Right cardiac atrium (tissue), 5 donors: ENCODE results near the gene CD2. TPM values are rescaled to one million over a fixed set of nuclear protein-coding genes. Genes with fewer than 3 reads are reported as not detected.

Experiments
- ATAC-seq, 2 donors: fragments of 200-7000 bp; cut with Tn5 transposase; one replicate each; pipeline versions ENCODE4 v1.8.0 to v1.9.1; 2020; ENCODE audit warnings: moderate library complexity in 2 of 2, mild to moderate bottlenecking in 1 of 2
- DNase-seq, 3 donors: peaks; one replicate each; pipeline ENCODE4 v3.0.0-alpha.2; 2020
- H3K27ac ChIP-seq: one replicate; pipeline ENCODE4 v1.5.1; 2013; ENCODE audit warnings: mild to moderate bottlenecking, low read length, control low read depth, moderate library complexity
- H3K27me3 ChIP-seq: one replicate; pipeline ENCODE4 v1.6.1; 2013; ENCODE audit not compliant: control insufficient read depth, insufficient read depth
- H3K4me1 ChIP-seq: one replicate; pipeline ENCODE4 v1.6.1; 2013; ENCODE audit warnings: low read length; ENCODE audit not compliant: control insufficient read depth, insufficient read depth
- H3K4me3 ChIP-seq: one replicate; pipeline ENCODE4 v1.5.1; 2013; ENCODE audit warnings: low read length, control low read depth
- H3K9me3 ChIP-seq: one replicate; pipeline ENCODE4 v1.6.1; 2013; ENCODE audit warnings: low read length; ENCODE audit not compliant: control insufficient read depth
- WGBS: extraction: QIAGEN DNeasy Blood & Tissue Kit; methylation state at CpG from one replicate; pipeline ENCODE4 v1.1.7; 2013; 5-methylcytosine and 5-hydroxymethylcytosine counted together
- intact Hi-C, 4 donors: fragments of 100-400 bp; cut with DNase I; formaldehyde crosslinking; loops; one replicate each; pipeline versions ENCODE4 v1.11.0 to v1.14.0; 2022 to 2023
- polyA plus RNA-seq: library from polyadenylated mRNA; stranded (reverse); fragments of 200-250 nt; gene quantifications from one replicate; pipeline ENCODE4 v1.2.3, GENCODE V29; 2013
- total RNA-seq, 4 donors: library from RNA; stranded (reverse); fragmentation: NEBNext Ultra II Directional; extraction: Animal tissue kit (Norgen Biotek cat#: 25700); gene quantifications; one replicate each; pipeline ENCODE4 v1.2.1, GENCODE V29; 2021
- donor health status: healthy with polysubstance abuse.
- donor health status: DM: no; HTN: yes; CAD: no.
- donor health status: DM: no; HTN: no; CAD: no.
- donor health status: DM: no; HTN: yes; CAD: no; lungs with severe emphysema.
- donor health status: DM: yes; HTN: yes; CAD: no.

The CD2 gene
- total and polyA plus RNA-seq, 5 donors = 0.59 to 2.6 (median 0.96) TPM

GRCh38 chr1:116791727-116792126 is 37.5 kb downstream of the CD2 start:
- Histone ChIP-seq H3K27ac (no peak overlapping the region), H3K4me3 (no peak overlapping the region), H3K4me1 (no peaks in the 10 kb centered on the region), H3K9me3 (no peaks in the 10 kb centered on the region), H3K27me3 (no peaks in the 10 kb centered on the region)
- no peak for ATAC-seq
- DNase-seq = no peak
- intact Hi-C loops = no loop called here

- Histone ChIP-seq H3K4me3 (no peak overlapping the region), H3K9me3 (no peaks in the 10 kb centered on the region), H3K4me1 (no peaks in the 10 kb centered on the region), H3K27me3 (no peaks in the 10 kb centered on the region), H3K27ac (no peak overlapping the region)
- WGBS = 67% methylated on average over 2 of the region's 2 CpGs
- intact Hi-C loops = no loop called here
- no peak for ATAC-seq
- DNase-seq = no peak
Observed at GRCh38 chr1:116793357-116793935, 39.2 kb downstream of the CD2 start.

GRCh38 chr1:116794371-116794770 is 40.1 kb downstream of the CD2 start:
- 82% methylated on average over 5 of the region's 5 CpGs for WGBS
- H3K9me3 ChIP-seq = no peaks in the 10 kb centered on the region
- ATAC-seq = no peak
- no peak overlapping the region for H3K4me3 ChIP-seq
- H3K4me1 ChIP-seq = no peaks in the 10 kb centered on the region
- no peaks in the 10 kb centered on the region for H3K27me3 ChIP-seq
- no peak overlapping the region for H3K27ac ChIP-seq
- DNase-seq = no peak
- intact Hi-C loops = no loop called here

- ATAC-seq (no peak), DNase-seq (no peak)
- Histone ChIP-seq H3K9me3 (no peaks in the 10 kb centered on the region), H3K4me1 (no peaks in the 10 kb centered on the region), H3K27me3 (no peaks in the 10 kb centered on the region), H3K27ac (no peak overlapping the region), H3K4me3 (no peak overlapping the region)
- intact Hi-C loops = no loop called here
- WGBS = 86% methylated on average over 4 of the region's 4 CpGs
Observed at GRCh38 chr1:116794804-116795481, 40.7 kb downstream of the CD2 start.

GRCh38 chr1:116795482-116795829 is 41.2 kb downstream of the CD2 start:
- WGBS = 98% methylated on average over 3 of the region's 3 CpGs
- no peak overlapping the region for H3K4me3 ChIP-seq
- intact Hi-C loops = no loop called here
- no peaks in the 10 kb centered on the region for H3K27me3 ChIP-seq
- H3K27ac ChIP-seq = no peak overlapping the region
- H3K9me3 ChIP-seq = no peaks in the 10 kb centered on the region
- ATAC-seq (no peak), DNase-seq (no peak)
- no peaks in the 10 kb centered on the region for H3K4me1 ChIP-seq

- DNase-seq = no peak
- no peak overlapping the region for H3K27ac ChIP-seq
- WGBS = 68% methylated on average over 2 of the region's 2 CpGs
- H3K9me3 ChIP-seq = no peaks in the 10 kb centered on the region
- H3K27me3 ChIP-seq = no peaks in the 10 kb centered on the region
- H3K4me3 ChIP-seq = no peak overlapping the region
- no peaks in the 10 kb centered on the region for H3K4me1 ChIP-seq
- intact Hi-C loops = no loop called here
- ATAC-seq = no peak
Observed at GRCh38 chr1:116804736-116805135, 50.5 kb downstream of the CD2 start.

GRCh38 chr1:116805398-116805797 is 51.2 kb downstream of the CD2 start:
- Histone ChIP-seq H3K27ac (no peak overlapping the region), H3K4me1 (no peaks in the 10 kb centered on the region), H3K4me3 (no peak overlapping the region), H3K9me3 (no peaks in the 10 kb centered on the region), H3K27me3 (no peaks in the 10 kb centered on the region)
- DNase-seq = no peak
- WGBS = 78% methylated on average over 2 of the region's 2 CpGs
- intact Hi-C loops = no loop called here
- no peak for ATAC-seq

- ATAC-seq (no peak), DNase-seq (no peak)
- no peak overlapping the region for H3K27ac ChIP-seq
- H3K4me1 ChIP-seq = no peaks in the 10 kb centered on the region
- no peak overlapping the region for H3K4me3 ChIP-seq
- WGBS = 60% methylated on average over 1 of the region's 1 CpG
- intact Hi-C loops = no loop called here
- H3K27me3 ChIP-seq = no peaks in the 10 kb centered on the region
- no peaks in the 10 kb centered on the region for H3K9me3 ChIP-seq
Observed at GRCh38 chr1:116806245-116806644, 52.0 kb downstream of the CD2 start.

GRCh38 chr1:116806671-116807070 is 52.4 kb downstream of the CD2 start:
- Histone ChIP-seq H3K9me3 (no peaks in the 10 kb centered on the region), H3K4me1 (no peaks in the 10 kb centered on the region), H3K4me3 (no peak overlapping the region), H3K27ac (no peak overlapping the region), H3K27me3 (no peaks in the 10 kb centered on the region)
- DNase-seq (no peak), ATAC-seq (no peak)
- WGBS = 92% methylated on average over 4 of the region's 4 CpGs
- intact Hi-C loops = no loop called here

GRCh38 chr1:116807394-116808199 is 53.4 kb downstream of the CD2 start:
- H3K4me1 ChIP-seq = no peaks in the 10 kb centered on the region
- no peak overlapping the region for H3K4me3 ChIP-seq
- intact Hi-C loops = no loop called here
- no peak overlapping the region for H3K27ac ChIP-seq
- no peak for ATAC-seq
- DNase-seq = no peak
- H3K27me3 ChIP-seq = no peaks in the 10 kb centered on the region
- no peaks in the 10 kb centered on the region for H3K9me3 ChIP-seq
- 81% methylated on average over 16 of the region's 16 CpGs for WGBS

GRCh38 chr1:116808200-116808847 is 54.1 kb downstream of the CD2 start:
- intact Hi-C loops = no loop called here
- Histone ChIP-seq H3K4me1 (no peaks in the 10 kb centered on the region), H3K9me3 (no peaks in the 10 kb centered on the region), H3K27me3 (no peaks in the 10 kb centered on the region), H3K27ac (no peak overlapping the region), H3K4me3 (no peak overlapping the region)
- no peak for DNase-seq
- ATAC-seq = no peak
- WGBS = 78% methylated on average over 8 of the region's 8 CpGs
